PC-3 (cell line): ENCODE measurements around the gene VWA3B. TPM values are rescaled to one million over a fixed set of nuclear protein-coding genes. Genes with fewer than 3 reads are reported as not detected.

Experiments
- ATAC-seq: fragments of 200-7000 bp; cut with Tn5 transposase; 2 replicates; pipeline ENCODE4 v1.9.1; 2020; ENCODE audit warnings: mild to moderate bottlenecking, moderate library complexity
- BruUV-seq: library from RNA; stranded (reverse); fragments of 400-500 nt; replicated peaks from 2 replicates; lab custom pipeline; 2021; lab: Mats Ljungman, UMichigan
- CTCF ChIA-PET: fragments of 300-600 bp; sonication (Branson Sonifier 250); formaldehyde crosslinking; loops from one replicate; lab custom pipeline; 2022; ENCODE audit warnings: antibody characterized with exemption; lab: Charles Lee
- POLR2A ChIA-PET: fragments of 300-600 bp; sonication (Branson Sonifier 250); formaldehyde crosslinking; loops from one replicate; lab custom pipeline; 2022; ENCODE audit warnings: antibody characterized with exemption; ENCODE audit not compliant: unreplicated experiment; lab: Charles Lee
- DNase-seq: peaks from one replicate; pipeline ENCODE4 v3.0.0-alpha.2; 2015
- H2AFZ ChIP-seq: fragments of 300-600 bp; sonication (generic); 2 replicates; pipeline ENCODE4 v1.6.0; 2016; ENCODE audit warnings: antibody characterized with exemption, low read length
- H3F3A ChIP-seq: fragments of 300-600 bp; sonication (generic); one replicate; pipeline ENCODE4 v1.6.0; 2017; ENCODE audit warnings: antibody characterized with exemption, low read length, control low read depth, mild to moderate bottlenecking; ENCODE audit not compliant: unreplicated experiment
- H3K27ac ChIP-seq: fragments of 300-600 bp; sonication (generic); 2 replicates; pipeline ENCODE4 v1.5.1; 2016; ENCODE audit warnings: mild to moderate bottlenecking, low read length
- H3K27me3 ChIP-seq: fragments of 300-600 bp; sonication (generic); 2 replicates; pipeline ENCODE4 v1.6.1; 2016; ENCODE audit warnings: low read length, mixed read lengths
- H3K36me3 ChIP-seq: fragments of 300-600 bp; sonication (generic); 2 replicates; pipeline ENCODE4 v1.6.1; 2016; ENCODE audit warnings: low read depth, mixed run types, low read length, mixed read lengths
- H3K4me1 ChIP-seq: fragments of 300-600 bp; sonication (generic); 2 replicates; pipeline ENCODE4 v1.5.1; 2016; ENCODE audit warnings: low read length; ENCODE audit not compliant: insufficient read depth
- H3K4me2 ChIP-seq: fragments of 300-600 bp; sonication (generic); 2 replicates; pipeline ENCODE4 v1.6.0; 2016; ENCODE audit warnings: low read length
- H3K4me3 ChIP-seq: fragments of 300-600 bp; sonication (generic); 2 replicates; pipeline ENCODE4 v1.5.1; 2016; ENCODE audit warnings: mild to moderate bottlenecking, low read length, mixed read lengths
- H3K79me2 ChIP-seq: fragments of 300-600 bp; sonication (generic); 2 replicates; pipeline ENCODE4 v1.6.1; 2017; ENCODE audit warnings: low read length, mixed read lengths
- H3K9ac ChIP-seq: fragments of 300-600 bp; sonication (generic); 2 replicates; pipeline ENCODE4 v1.6.0; 2016; ENCODE audit warnings: mild to moderate bottlenecking, low read length
- H3K9me2 ChIP-seq: fragments of 300-600 bp; sonication (generic); replicated peaks from 2 replicates; pipeline ENCODE4 v1.6.1; 2016; ENCODE audit warnings: mixed run types, low read length, mixed read lengths
- H3K9me3 ChIP-seq: fragments of 300-600 bp; sonication (generic); 2 replicates; pipeline ENCODE4 v1.6.1; 2016; ENCODE audit warnings: low read length, mixed read lengths
- H4K20me1 ChIP-seq: fragments of 300-600 bp; sonication (generic); 2 replicates; pipeline ENCODE4 v1.6.1; 2016; ENCODE audit warnings: low read length, mixed read lengths
- EZH2 ChIP-seq: fragments of 300-600 bp; sonication (generic); IDR thresholded peaks from one replicate; pipeline ENCODE4 v1.6.1; 2017; ENCODE audit warnings: antibody characterized with exemption, mild to moderate bottlenecking, low read length; ENCODE audit not compliant: unreplicated experiment
- EZH2phosphoT487 ChIP-seq: fragments of 300-600 bp; sonication (generic); IDR thresholded peaks from 2 replicates; pipeline ENCODE4 v1.6.1; 2018; ENCODE audit warnings: mild to moderate bottlenecking, antibody characterized with exemption, low read length, borderline replicate concordance
- intact Hi-C: fragments of 100-400 bp; cut with micrococcal nuclease; formaldehyde crosslinking; loops from 2 replicates; pipeline ENCODE4 v1.9.0; 2023
- total RNA-seq: library from RNA; depleted of rRNA; stranded (reverse); fragments of >200 nt; gene quantifications from 2 replicates; pipeline ENCODE4 v1.2.3, GENCODE V29; 2014
- TF ChIP-seq, protein P1 (sequence below): fragments of 300-600 bp; sonication (generic); conservative IDR thresholded peaks from 2 replicates; pipeline ENCODE4 v1.5.1; 2017; ENCODE audit warnings: antibody characterized with exemption, low read depth, mild to moderate bottlenecking, low read length

Gene VWA3B
- total RNA-seq, 1 experiment from 2014 or later = not detected

DNA sequence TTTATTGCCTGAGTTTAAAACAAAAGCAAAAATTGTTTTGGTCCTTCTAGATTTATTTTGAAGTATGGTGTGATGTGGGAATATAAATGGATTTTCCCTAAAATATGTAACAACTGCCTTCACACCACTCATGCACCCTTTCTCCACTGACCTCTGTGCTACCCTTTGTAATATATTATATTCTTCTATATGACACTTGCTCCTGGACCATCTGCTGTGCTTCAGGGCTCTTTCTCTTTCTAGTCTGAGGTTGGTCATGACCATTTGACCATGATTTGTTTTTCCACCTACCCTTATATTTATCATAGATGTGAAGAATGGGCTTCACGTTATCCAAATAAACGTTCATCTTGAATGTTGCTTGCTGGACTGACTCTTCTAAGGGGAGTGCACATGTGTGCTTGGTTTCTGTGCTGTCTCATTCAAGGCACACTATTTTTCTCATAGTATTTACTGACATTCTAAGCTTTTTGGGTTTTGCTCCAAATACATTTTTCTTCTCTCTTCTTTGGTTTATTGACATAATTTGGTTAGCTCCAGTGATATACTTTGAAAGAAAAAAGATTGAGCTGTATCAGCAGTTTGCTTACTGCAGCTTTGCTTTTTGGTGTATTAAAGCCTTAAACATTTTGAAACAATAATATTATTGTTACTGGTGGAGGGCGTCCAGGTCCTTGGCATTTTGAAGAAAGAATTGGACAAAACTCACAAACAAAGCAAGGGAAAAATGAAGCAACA, 61.8 kb downstream of the VWA3B start:
- peak overlapping the region; percentile 24; the same call in 1 of the 2 replicates for H3K4me3 ChIP-seq
- no peaks in the 10 kb centered on the region for H3K79me2 ChIP-seq
- ATAC-seq (no peak), DNase-seq (no peak)
- H3K4me1 ChIP-seq = peaks cover 10% of the 10 kb centered on the region; the same call in 1 of the 2 replicates
- intact Hi-C loops = no loop called here
- no peaks in the 10 kb centered on the region for H3K9me3 ChIP-seq
- ChIA-PET POLR2A (no interaction called here), CTCF (no interaction called here)
- H3F3A ChIP-seq = no peaks in the 10 kb centered on the region
- no peaks in the 10 kb centered on the region for H4K20me1 ChIP-seq
- H3K36me3 ChIP-seq = no peaks in the 10 kb centered on the region
- no peaks in the 10 kb centered on the region for H3K27me3 ChIP-seq
- no peak overlapping the region for H3K9ac ChIP-seq
- H3K27ac ChIP-seq = no peak overlapping the region
- H3K4me2 ChIP-seq = peak overlapping the region; percentile 71
- H2AFZ ChIP-seq = peak overlapping the region; percentile 58
- no peak for TF ChIP-seq EZH2
- TF ChIP-seq, protein P1, sequence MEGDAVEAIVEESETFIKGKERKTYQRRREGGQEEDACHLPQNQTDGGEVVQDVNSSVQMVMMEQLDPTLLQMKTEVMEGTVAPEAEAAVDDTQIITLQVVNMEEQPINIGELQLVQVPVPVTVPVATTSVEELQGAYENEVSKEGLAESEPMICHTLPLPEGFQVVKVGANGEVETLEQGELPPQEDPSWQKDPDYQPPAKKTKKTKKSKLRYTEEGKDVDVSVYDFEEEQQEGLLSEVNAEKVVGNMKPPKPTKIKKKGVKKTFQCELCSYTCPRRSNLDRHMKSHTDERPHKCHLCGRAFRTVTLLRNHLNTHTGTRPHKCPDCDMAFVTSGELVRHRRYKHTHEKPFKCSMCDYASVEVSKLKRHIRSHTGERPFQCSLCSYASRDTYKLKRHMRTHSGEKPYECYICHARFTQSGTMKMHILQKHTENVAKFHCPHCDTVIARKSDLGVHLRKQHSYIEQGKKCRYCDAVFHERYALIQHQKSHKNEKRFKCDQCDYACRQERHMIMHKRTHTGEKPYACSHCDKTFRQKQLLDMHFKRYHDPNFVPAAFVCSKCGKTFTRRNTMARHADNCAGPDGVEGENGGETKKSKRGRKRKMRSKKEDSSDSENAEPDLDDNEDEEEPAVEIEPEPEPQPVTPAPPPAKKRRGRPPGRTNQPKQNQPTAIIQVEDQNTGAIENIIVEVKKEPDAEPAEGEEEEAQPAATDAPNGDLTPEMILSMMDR = no peak
- no peak for TF ChIP-seq EZH2phosphoT487
- BruUV-seq = no TSS peak
- H3K9me2 ChIP-seq = no peaks in the 10 kb centered on the region

DNA sequence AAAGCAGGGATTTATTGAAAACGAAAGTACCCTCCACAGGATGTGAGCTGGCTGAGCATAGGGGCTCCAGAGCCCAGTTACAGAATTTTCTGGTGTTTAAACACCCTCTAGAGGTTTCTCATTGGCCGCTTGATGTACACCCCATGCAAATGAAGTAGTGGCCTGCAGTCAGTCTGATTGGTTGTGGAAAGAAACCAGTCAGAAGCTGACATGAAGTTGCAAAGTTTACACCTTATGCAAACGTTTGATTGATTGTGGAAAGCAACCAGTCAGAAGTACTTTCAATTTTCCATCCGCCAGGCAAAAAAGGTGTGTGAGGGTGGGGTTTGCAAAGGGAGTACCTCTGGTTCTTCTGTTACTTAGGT, 62.3 kb downstream of the VWA3B start:
- no peaks in the 10 kb centered on the region for H3K36me3 ChIP-seq
- CTCF ChIA-PET = no interaction called here
- intact Hi-C loops = no loop called here

More for the DNA sequence above, 62.3 kb downstream of the VWA3B start:
- POLR2A ChIA-PET = no interaction called here
- BruUV-seq = no TSS peak
- Histone ChIP-seq H3K9me2 (no peaks in the 10 kb centered on the region), H3F3A (no peaks in the 10 kb centered on the region), H4K20me1 (no peaks in the 10 kb centered on the region), H3K79me2 (no peaks in the 10 kb centered on the region), H3K9ac (no peak overlapping the region), H3K27ac (no peak overlapping the region), H3K4me2 (peak overlapping the region; percentile 71), H2AFZ (peak overlapping the region; percentile 58), H3K9me3 (no peaks in the 10 kb centered on the region), H3K4me1 (peaks cover 10% of the 10 kb centered on the region; the same call in 1 of the 2 replicates), H3K27me3 (no peaks in the 10 kb centered on the region), H3K4me3 (peak overlapping the region; percentile 24; the same call in 1 of the 2 replicates)
- ATAC-seq = no peak
- TF ChIP-seq EZH2 = no peak
- no peak for TF ChIP-seq EZH2phosphoT487
- TF ChIP-seq, protein P1 = no peak
- DNase-seq = peak; percentile 64
